Muscle of leg (tissue), 11 donors: Measurements from ENCODE around the gene CCDC141. TPM values are rescaled to one million over a fixed set of nuclear protein-coding genes. Genes with fewer than 3 reads are reported as not detected.

ENCODE experiments used
- DNase-seq: peaks from one replicate; pipeline ENCODE4 v3.0.0; 2013
- H3K27ac ChIP-seq: one replicate; pipeline ENCODE4 v1.5.1; 2013; ENCODE audit warnings: mild to moderate bottlenecking, low read length, control low read depth
- H3K27me3 ChIP-seq: one replicate; pipeline ENCODE4 v1.6.1; 2013; ENCODE audit warnings: low read length; ENCODE audit not compliant: control insufficient read depth, insufficient read depth
- H3K36me3 ChIP-seq: one replicate; pipeline ENCODE4 v1.6.1; 2013; ENCODE audit warnings: low read length; ENCODE audit not compliant: control insufficient read depth, insufficient read depth
- H3K4me1 ChIP-seq: one replicate; pipeline ENCODE4 v1.6.1; 2013; ENCODE audit warnings: low read length; ENCODE audit not compliant: control insufficient read depth, insufficient read depth
- H3K4me3 ChIP-seq: one replicate; pipeline ENCODE4 v1.5.1; 2013; ENCODE audit warnings: low read length, control low read depth
- H3K9me3 ChIP-seq: replicated peaks from 2 replicates; pipeline ENCODE4 v1.6.1; 2013; ENCODE audit warnings: low read depth, low read length; ENCODE audit not compliant: control insufficient read depth
- WGBS: methylation state at CpG from one replicate; pipeline ENCODE4 v1.1.5; 2013; ENCODE audit warnings: missing lambda C conversion rate; ENCODE audit not compliant: insufficient coverage; 5-methylcytosine and 5-hydroxymethylcytosine counted together
- polyA plus RNA-seq, 8 donors: library from polyadenylated mRNA; unstranded; fragments of 120-200 nt; gene quantifications; one replicate each; pipeline versions ENCODE4 v1.2.1 to v1.2.3, GENCODE V29; 2013; ENCODE audit warnings: inconsistent platforms in 1 of 8, low replicate concordance in 1 of 8; ENCODE audit not compliant: insufficient read length in 8 of 8, insufficient read depth in 1 of 8
- total RNA-seq: library from RNA; stranded (reverse); fragments of 120-200 nt; gene quantifications from one replicate; pipeline ENCODE4 v1.2.4, GENCODE V29; 2013

Gene CCDC141
- total and polyA plus RNA-seq, 9 donors, result 35.7 to 76.1 (median 57.3) TPM

GRCh38 chr2:178824181-178824580 lies 225.8 kb downstream of the CCDC141 start:
- no peak for DNase-seq
- no peaks in the 10 kb centered on the region for H3K9me3 ChIP-seq
- WGBS, result 83% methylated on average over 4 of the region's 7 CpGs
- H3K36me3 ChIP-seq, result no peaks in the 10 kb centered on the region
- H3K27ac ChIP-seq, result no peak overlapping the region
- peaks cover 8% of the 10 kb centered on the region for H3K4me1 ChIP-seq
- no peaks in the 10 kb centered on the region for H3K27me3 ChIP-seq
- no peak overlapping the region for H3K4me3 ChIP-seq

GRCh38 chr2:178819992-178820391 lies 229.9 kb downstream of the CCDC141 start:
- no peaks in the 10 kb centered on the region for H3K36me3 ChIP-seq

DNA sequence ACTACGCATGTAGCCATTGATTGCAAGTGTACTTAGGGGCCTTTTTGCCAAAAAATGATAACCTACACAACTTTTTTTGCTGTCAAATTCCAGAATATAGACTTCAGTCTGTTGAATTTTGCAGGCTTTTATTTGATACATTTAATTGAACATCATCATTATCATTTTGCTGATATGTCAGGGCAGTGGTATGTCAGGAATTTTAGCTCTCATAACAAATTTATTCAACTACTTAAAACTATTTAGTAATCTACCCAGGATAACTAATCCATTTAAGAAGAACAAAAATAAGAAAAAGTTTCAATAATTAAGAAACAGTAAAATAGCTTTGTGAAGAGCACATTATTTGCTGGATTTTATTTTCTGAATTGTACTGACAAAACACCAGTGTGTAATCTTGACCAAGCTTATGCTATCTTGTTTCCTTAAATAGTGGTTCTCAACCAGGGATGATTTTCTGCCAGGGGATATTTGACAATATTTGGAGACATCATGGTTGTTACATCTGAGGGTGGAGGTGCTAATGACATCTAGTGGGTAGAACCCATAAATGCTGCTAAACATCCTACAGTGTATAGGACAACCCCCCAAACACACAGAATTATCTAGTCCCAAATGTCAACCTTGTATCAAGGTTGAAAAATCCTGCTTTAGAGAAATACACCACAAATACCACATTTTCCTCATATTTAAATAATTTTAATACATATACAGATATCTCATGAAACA lies 230.6 kb downstream of the CCDC141 start:
- no CpG with 5 or more reads among the region's 1 CpG for WGBS
- Histone ChIP-seq H3K27me3 (no peaks in the 10 kb centered on the region), H3K27ac (no peak overlapping the region), H3K4me1 (no peaks in the 10 kb centered on the region), H3K36me3 (no peaks in the 10 kb centered on the region), H3K9me3 (no peaks in the 10 kb centered on the region), H3K4me3 (no peak overlapping the region)
- no peak for DNase-seq

More at GRCh38 chr2:178819992-178820391, 229.9 kb downstream of the CCDC141 start:
- H3K27me3 ChIP-seq, result no peaks in the 10 kb centered on the region
- DNase-seq, result no peak
- no CpG with 5 or more reads among the region's 4 CpGs for WGBS
- H3K27ac ChIP-seq, result no peak overlapping the region
- no peaks in the 10 kb centered on the region for H3K4me1 ChIP-seq
- no peaks in the 10 kb centered on the region for H3K9me3 ChIP-seq
- H3K4me3 ChIP-seq, result no peak overlapping the region

- H3K9me3 ChIP-seq, result no peaks in the 10 kb centered on the region
- H3K36me3 ChIP-seq, result no peaks in the 10 kb centered on the region
- no peak overlapping the region for H3K27ac ChIP-seq
- no peaks in the 10 kb centered on the region for H3K4me1 ChIP-seq
- H3K4me3 ChIP-seq, result no peak overlapping the region
- WGBS, result no CpG with 5 or more reads among the region's 2 CpGs
- DNase-seq, result no peak
- no peaks in the 10 kb centered on the region for H3K27me3 ChIP-seq
Measured at GRCh38 chr2:178811901-178812300, 238.0 kb downstream of the CCDC141 start.

DNA sequence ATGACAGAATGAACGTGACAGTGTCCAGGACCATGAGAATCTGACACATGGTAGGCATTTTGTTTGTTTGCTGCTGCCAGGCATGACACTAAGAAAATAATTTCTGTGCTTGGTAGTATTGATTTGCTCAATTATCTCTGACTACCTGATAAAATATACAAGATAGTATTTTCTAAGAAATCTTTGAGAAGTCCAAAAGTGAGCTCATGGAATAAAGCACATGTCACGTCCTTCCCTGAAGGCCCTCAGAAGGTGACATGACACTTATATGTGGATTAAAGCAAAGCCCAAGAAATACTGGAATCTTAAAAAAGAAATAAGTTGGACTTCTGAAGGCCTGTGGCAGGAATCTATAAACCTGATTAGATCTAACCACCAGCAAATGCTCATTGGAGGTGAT lies 238.9 kb downstream of the CCDC141 start:
- Histone ChIP-seq H3K9me3 (no peaks in the 10 kb centered on the region), H3K4me1 (no peaks in the 10 kb centered on the region), H3K27me3 (no peaks in the 10 kb centered on the region), H3K27ac (peak overlapping the region; percentile 10), H3K36me3 (no peaks in the 10 kb centered on the region), H3K4me3 (no peak overlapping the region)
- 60% methylated on average over 2 of the region's 2 CpGs for WGBS
- DNase-seq, result no peak

DNA sequence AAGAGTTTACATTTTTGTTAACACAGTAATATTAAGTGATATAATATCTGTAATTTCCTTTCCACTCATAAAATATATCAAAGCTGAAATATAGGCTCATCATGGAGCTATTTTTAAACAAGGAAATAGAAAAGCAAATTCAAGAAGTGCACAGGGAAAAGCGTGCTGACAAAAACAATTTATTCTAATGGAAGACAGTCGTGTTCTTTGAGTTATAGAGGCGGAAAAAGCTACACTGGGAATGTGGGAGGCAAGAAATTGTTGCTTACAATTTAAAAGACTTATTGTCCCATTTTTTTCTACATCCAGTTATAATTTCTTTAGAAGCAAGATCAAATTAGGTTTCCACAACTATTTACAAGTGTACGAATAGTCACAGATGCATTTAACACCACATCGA lies 239.5 kb downstream of the CCDC141 start:
- no CpG with 5 or more reads among the region's 5 CpGs for WGBS
- Histone ChIP-seq H3K9me3 (no peaks in the 10 kb centered on the region), H3K4me3 (no peak overlapping the region), H3K27me3 (no peaks in the 10 kb centered on the region), H3K27ac (no peak overlapping the region), H3K36me3 (no peaks in the 10 kb centered on the region), H3K4me1 (no peaks in the 10 kb centered on the region)
- DNase-seq, result no peak

DNA sequence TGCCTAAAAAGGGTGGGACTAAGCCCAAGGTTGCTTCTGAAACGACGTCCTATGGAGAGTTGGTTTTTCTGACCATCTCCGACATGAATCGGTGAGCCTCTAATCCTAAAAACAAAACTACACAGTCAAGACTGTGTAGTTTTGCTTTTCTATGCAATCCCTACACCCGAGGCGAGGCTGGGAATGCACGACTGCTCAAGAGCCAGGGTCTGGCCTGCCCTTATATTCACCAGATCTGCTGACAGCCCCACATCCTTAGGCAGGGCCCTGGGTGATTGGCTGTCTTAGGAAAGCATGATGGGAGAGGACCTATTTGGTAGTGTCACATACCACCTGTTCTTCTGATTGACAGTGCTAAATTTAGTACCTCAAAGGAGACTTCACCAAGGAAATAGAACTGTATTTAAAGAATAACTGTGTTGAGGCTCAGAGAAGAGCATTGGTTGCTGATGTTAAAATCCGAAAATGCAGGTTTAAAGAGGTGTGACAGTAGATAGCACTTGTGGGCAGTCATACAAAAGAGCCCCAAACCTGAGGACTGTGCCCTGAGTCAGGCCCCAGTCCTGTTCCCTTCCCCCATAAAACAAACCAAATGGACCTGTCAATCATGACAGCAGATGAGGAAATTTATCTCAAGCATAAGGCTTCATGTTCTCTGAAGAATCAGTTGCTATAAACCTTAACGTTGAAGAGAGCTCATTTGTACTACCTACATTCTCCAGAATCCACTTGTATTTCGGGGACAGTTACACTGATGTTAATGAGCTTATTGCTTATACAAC lies 242.5 kb downstream of the CCDC141 start, which contains the start of gene TTN:
TSS of gene TTN (minus strand) at position 197 of the 782 bp plus-strand sequence. CDS start 2,781 bp downstream, outside the sequence.
- Histone ChIP-seq H3K9me3 (no peaks in the 10 kb centered on the region), H3K4me1 (no peaks in the 10 kb centered on the region), H3K27me3 (no peaks in the 10 kb centered on the region), H3K36me3 (peaks cover 10% of the 10 kb centered on the region), H3K4me3 (peak within 1 kb of the TSS; percentile 53), H3K27ac (peak within 1 kb of the TSS; percentile 95)
- WGBS, result no CpG with 5 or more reads among the region's 10 CpGs
- peak; percentile 85 for DNase-seq

DNA sequence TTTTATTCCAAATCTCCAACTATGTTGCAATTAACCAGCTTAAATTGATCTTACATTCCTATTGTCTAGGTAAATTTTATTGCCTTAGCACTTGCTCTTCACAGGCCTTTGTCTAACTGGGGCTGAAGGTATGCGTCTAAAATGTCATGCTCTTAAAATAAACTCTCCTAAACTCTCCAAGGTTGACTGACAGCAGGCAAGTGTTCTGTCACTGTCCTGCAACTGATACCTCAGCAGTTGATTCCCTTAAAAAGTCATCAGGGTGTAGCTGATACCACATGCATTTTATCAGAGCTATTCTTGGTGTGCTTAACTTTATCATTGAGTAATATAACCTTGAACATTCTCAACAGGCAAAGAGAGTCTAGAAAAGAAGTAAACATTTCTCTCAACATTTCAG lies 243.4 kb downstream of the CCDC141 start:
- 100% methylated on average over 1 of the region's 1 CpG for WGBS
- DNase-seq, result peak; percentile 78
- Histone ChIP-seq H3K4me1 (peaks cover 2% of the 10 kb centered on the region), H3K27ac (peak overlapping the region; percentile 95), H3K27me3 (no peaks in the 10 kb centered on the region), H3K36me3 (peaks cover 15% of the 10 kb centered on the region), H3K4me3 (peak overlapping the region; percentile 53), H3K9me3 (no peaks in the 10 kb centered on the region)

DNA sequence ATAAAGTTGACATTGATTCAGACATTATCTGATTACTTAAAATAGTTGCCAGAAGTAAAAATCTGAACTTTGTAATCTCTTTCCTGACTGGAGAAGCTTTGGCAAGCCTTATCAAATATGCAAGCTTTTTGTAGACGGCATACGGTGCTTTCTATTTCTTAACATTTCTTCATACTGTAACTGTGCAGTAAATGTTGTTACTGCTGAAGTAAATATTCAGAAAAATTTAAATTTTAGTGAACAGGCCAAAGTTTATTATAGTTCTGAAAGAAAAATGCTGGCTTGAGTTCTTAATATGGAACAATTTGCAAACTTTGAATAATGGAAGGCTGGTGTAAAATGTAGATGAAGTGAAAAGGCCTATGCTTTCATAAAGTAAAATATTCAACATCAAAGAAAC lies 244.5 kb downstream of the CCDC141 start:
- WGBS, result no CpG with 5 or more reads among the region's 2 CpGs
- DNase-seq, result no peak
- no peaks in the 10 kb centered on the region for H3K9me3 ChIP-seq
- H3K27ac ChIP-seq, result peak overlapping the region; percentile 95
- H3K36me3 ChIP-seq, result peaks cover 15% of the 10 kb centered on the region
- H3K4me3 ChIP-seq, result peak overlapping the region; percentile 48
- peaks cover 2% of the 10 kb centered on the region for H3K4me1 ChIP-seq
- no peaks in the 10 kb centered on the region for H3K27me3 ChIP-seq

DNA sequence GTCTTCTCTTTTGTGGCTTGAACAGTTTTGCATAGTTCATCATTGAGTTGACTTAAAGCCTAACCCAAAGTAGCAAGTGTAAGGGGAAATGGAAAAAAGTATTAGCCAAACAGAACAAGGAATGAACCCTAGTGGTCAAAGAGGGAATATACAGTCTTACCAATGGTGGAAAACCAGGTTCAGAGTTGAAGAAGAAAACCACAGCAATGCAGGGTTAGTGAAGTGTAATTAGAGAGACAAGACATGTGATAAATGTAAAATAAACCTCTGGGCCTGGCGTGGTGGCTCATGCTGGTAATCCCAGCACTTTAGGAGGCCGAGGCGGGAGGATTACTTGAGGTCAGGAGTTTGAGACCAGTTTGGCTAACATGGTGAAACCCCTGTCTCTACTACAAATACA lies 245.1 kb downstream of the CCDC141 start:
- H3K4me1 ChIP-seq, result peaks cover 5% of the 10 kb centered on the region
- no peaks in the 10 kb centered on the region for H3K27me3 ChIP-seq
- peak overlapping the region; percentile 48 for H3K4me3 ChIP-seq
- no peaks in the 10 kb centered on the region for H3K9me3 ChIP-seq
- DNase-seq, result no peak
- peaks cover 19% of the 10 kb centered on the region for H3K36me3 ChIP-seq
- WGBS, result no CpG with 5 or more reads among the region's 3 CpGs
- H3K27ac ChIP-seq, result peak overlapping the region; percentile 82
